ENCODE data around the gene OR4D9. TPM values are rescaled to one million over a fixed set of nuclear protein-coding genes. Genes with fewer than 3 reads are reported as not detected.

Gene OR4D9
- total RNA-seq, 1 experiment from 2014 or later, result not detected

- Histone ChIP-seq H2BK12ac (ENCODE audit: insufficient read length, low read depth, low read length) (no peak overlapping the region), H3K9ac (ENCODE audit: extremely low read depth, insufficient read length, low read length) (peak overlapping the region; percentile 79), H4K8ac (replicated peaks; ENCODE audit: insufficient read length, low read depth, low read length) (no peak overlapping the region), H3K4me2 (ENCODE audit: insufficient read depth, insufficient read length, low read length) (peak overlapping the region; percentile 92), H3K79me1 (ENCODE audit: insufficient read depth, low read depth, low read length, poor library complexity, severe bottlenecking) (no peaks in the 10 kb centered on the region), H3T11ph (ENCODE audit: low read length) (no peak overlapping the region), H3K23ac (ENCODE audit: insufficient read length, low read depth, low read length) (no peak overlapping the region), H4K5ac (ENCODE audit: insufficient read length, low read depth, low read length) (no peak overlapping the region), H3K14ac (ENCODE audit: insufficient read depth, low read length) (peak overlapping the region; percentile 69), H3K4me1 (ENCODE audit: insufficient read depth, low read length) (0 out of 2 replicates have a peak, but pooled peaks cover 4% of the 10 kb centered on the region), H2AFZ (ENCODE audit: low read length) (no peak overlapping the region), H3K56ac (ENCODE audit: insufficient read length, low read depth, low read length) (no peak overlapping the region), H3K23me2 (ENCODE audit: insufficient read length, low read depth, low read length, poor library complexity, severe bottlenecking) (peaks cover 5% of the 10 kb centered on the region), H2BK15ac (ENCODE audit: low read depth, low read length) (no peak overlapping the region), H3K27ac (ENCODE audit: insufficient read length, low read depth, low read length) (peak overlapping the region; percentile 12), H3K4ac (ENCODE audit: low read depth, low read length) (no peak overlapping the region), H4K91ac (ENCODE audit: insufficient read length, low read depth, low read length) (no peak overlapping the region), H3K9me3 (ENCODE audit: control insufficient read depth, low read depth, low read length) (no peaks in the 10 kb centered on the region), H2BK5ac (ENCODE audit: insufficient read length, low read length) (no peak overlapping the region), H4K20me1 (ENCODE audit: control insufficient read depth, insufficient read depth, insufficient read length) (no peaks in the 10 kb centered on the region), H2BK120ac (ENCODE audit: low read depth, low read length, poor library complexity, severe bottlenecking) (no peak overlapping the region), H3K27me3 (ENCODE audit: insufficient read depth, low read length) (no peaks in the 10 kb centered on the region), H3K79me2 (ENCODE audit: insufficient read depth, low read length) (no peaks in the 10 kb centered on the region), H2AK5ac (ENCODE audit: insufficient read length, low read length) (no peak overlapping the region), H3K18ac (ENCODE audit: insufficient read length, low read depth, low read length) (peak overlapping the region; percentile 45), H2BK20ac (ENCODE audit: low read depth, low read length, poor library complexity, severe bottlenecking) (no peak overlapping the region)
- Mint-ChIP-seq H3K4me1 (peaks cover 16 to 23% of the 10 kb centered on the region in 2 experiments), H3K4me3 (peak overlapping the region; percentile 72 to 84), H3K9me3 (peaks cover 2 to 8% of the 10 kb centered on the region in 2 experiments; a peak in 2 of 5 replicates), H3K36me3 (ENCODE audit: insufficient read depth in 1 of 3, low read depth in 3 of 3) (no peaks in the 10 kb centered on the region; a peak in 2 of 7 replicates), H3K27ac (peak overlapping the region; percentile 87 to 97 (median 94); a peak in 6 of 7 replicates), H3K27me3 (ENCODE audit: low read depth) (peaks cover 12% of the 10 kb centered on the region)
- peak; percentile 56 for TF ChIP-seq CTCF (conservative IDR thresholded peaks at IDR 0.05)
- DNase-seq, result peak; percentile 96
- WGBS (ENCODE audit: extremely low coverage, insufficient read length, low lambda C conversion rate), result no CpG with 5 or more reads among the region's 31 CpGs
Measured at GRCh38 chr11:59550368-59550841, 39.1 kb downstream of the OR4D9 start.

Measured in H9 (cell line).